Heart left ventricle (tissue), 13 donors: ENCODE results near the gene F2RL2.

ENCODE experiments used
- POLR2A ChIP-seq, 2 donors: fragments of 450-650 bp; IDR thresholded peaks; one replicate each; pipeline ENCODE4 v1.6.1; 2017; ENCODE audit warnings: antibody characterized with exemption in 2 of 2, mild to moderate bottlenecking in 2 of 2, moderate library complexity in 2 of 2
- TF ChIP-seq, protein P1 (sequence below), 12 donors: fragments of 200-600 bp; sonication (generic) in 4 of 12; IDR thresholded peaks; one replicate each; pipeline versions ENCODE4 v1.5.0 to v1.8.0; 2018 to 2022; ENCODE audit warnings: antibody characterized with exemption in 12 of 12, mild to moderate bottlenecking in 5 of 12
- donor health status: ischemic (EF 13 %, LVEDD 7.1; RV severe dilation, severe dysfunction).
- donor health status: DM: no; HTN: yes; CAD: no.
- donor health status: DM: no; HTN: no; CAD: no.
- donor health status: ischemic (EF 25% LVEDD 6.9; RV normal size, moderate dysfunction).
- donor health status: ischemic (EF 25% LVEDD 5.7; RV mildly dilated, moderate dysfunction).
- donor health status: ischemic (EF 35%, LVEDD 5.7; RV mildly dilated, moderate dysfunction).
- donor health status: nonischemic (EF 11% LVEDD 7.7; RV severe dilation, severe dysfunction).
- donor health status: DM: yes; HTN: yes; CAD: no.
- donor health status: PGD.
- donor health status: ischemic (EF 29% LVEDD 5.4; RV normal size, mild dysfunction).
- donor health status: nonischemic (EF 23%, LVEDD 6.1; RV moderate dilation, normal function).

DNA sequence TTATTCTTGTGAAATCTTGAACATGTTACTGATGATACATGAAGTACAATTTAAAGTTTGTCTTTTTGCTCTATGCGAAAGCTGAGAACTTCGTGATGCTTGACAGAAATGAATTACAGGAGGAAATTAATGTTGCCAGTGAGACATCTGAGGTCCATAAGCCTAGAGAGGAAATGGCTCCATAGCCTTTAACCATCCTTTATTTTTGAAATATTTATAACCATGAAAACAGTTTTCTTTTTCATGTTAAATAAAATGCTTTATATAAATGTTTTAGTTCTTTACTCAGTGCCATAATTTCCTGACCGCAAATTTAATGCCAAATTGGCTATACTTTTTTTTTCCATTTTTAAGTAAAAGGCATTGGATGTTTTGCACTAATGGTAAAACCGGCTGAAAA is 29.1 kb downstream of the F2RL2 start:
- TF ChIP-seq, protein P1, sequence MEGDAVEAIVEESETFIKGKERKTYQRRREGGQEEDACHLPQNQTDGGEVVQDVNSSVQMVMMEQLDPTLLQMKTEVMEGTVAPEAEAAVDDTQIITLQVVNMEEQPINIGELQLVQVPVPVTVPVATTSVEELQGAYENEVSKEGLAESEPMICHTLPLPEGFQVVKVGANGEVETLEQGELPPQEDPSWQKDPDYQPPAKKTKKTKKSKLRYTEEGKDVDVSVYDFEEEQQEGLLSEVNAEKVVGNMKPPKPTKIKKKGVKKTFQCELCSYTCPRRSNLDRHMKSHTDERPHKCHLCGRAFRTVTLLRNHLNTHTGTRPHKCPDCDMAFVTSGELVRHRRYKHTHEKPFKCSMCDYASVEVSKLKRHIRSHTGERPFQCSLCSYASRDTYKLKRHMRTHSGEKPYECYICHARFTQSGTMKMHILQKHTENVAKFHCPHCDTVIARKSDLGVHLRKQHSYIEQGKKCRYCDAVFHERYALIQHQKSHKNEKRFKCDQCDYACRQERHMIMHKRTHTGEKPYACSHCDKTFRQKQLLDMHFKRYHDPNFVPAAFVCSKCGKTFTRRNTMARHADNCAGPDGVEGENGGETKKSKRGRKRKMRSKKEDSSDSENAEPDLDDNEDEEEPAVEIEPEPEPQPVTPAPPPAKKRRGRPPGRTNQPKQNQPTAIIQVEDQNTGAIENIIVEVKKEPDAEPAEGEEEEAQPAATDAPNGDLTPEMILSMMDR (IDR thresholded peaks at IDR 0.05), result no peak
- no peak for TF ChIP-seq POLR2A (IDR thresholded peaks at IDR 0.05)
